AG09309 (cell line): ENCODE data around the gene NEK6.

Source experiments
- DNase-seq: peaks from one replicate; pipeline ENCODE4 v3.0.0-alpha.2; 2010; ENCODE audit warnings: low read depth
- H3K4me3 ChIP-seq: 2 replicates; pipeline ENCODE4 v1.5.1; 2011; ENCODE audit warnings: mild to moderate bottlenecking, low read depth, low read length, moderate library complexity; ENCODE audit not compliant: control insufficient read depth
- CTCF ChIP-seq: IDR thresholded peaks from 2 replicates; pipeline ENCODE4 v1.5.1; 2011; ENCODE audit warnings: mild to moderate bottlenecking, low read depth, low read length, inconsistent platforms; ENCODE audit not compliant: insufficient read depth, control insufficient read depth; ENCODE audit errors: missing control alignments

The NEK6 gene

DNA sequence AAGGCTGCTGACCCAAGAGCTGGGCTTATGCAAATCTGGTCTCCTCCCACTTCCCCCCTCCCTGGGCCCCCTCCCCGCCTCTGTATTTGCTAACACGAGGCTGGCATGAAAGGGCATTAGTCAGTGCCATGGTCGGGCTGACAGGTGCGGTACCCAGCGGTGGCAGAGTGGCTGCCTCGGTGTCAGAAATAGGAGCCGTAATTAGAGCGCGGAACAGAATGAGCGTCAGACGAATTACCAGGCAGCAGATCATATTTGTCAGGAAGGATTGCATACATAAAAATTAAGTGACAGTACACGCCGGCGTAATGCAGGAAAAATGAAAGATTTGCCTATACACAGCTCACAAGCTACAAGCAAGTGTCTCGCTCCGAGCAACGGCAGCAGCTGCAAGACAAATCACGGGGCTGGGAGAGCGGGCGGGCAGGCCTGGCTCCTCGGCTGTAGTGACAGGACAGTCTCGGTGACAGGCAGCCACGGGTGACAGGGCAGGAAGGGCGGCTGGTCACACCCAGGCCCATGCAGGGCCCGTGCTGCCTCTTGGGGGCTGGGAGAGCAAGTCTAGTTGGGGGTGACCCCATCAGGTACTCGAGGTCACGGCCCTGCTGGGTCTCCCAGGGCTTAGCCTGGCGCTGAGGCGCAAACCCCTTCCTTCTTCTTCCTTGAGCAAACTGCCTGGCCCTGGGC lies 72.4 kb downstream of the NEK6 start:
- no peak overlapping the region for H3K4me3 ChIP-seq
- no peak for TF ChIP-seq CTCF
- no peak for DNase-seq

- no peak overlapping the region for H3K4me3 ChIP-seq
- no peak for TF ChIP-seq CTCF
- no peak for DNase-seq
These were observed 73.8 kb downstream of the NEK6 start for GRCh38 chr9:124331580-124331979.

- no peak for TF ChIP-seq CTCF
- H3K4me3 ChIP-seq = no peak overlapping the region
- no peak for DNase-seq
These were observed 74.8 kb downstream of the NEK6 start for GRCh38 chr9:124332361-124333202.

GRCh38 chr9:124333203-124333579 lies 75.4 kb downstream of the NEK6 start:
- H3K4me3 ChIP-seq = no peak overlapping the region
- DNase-seq = no peak
- TF ChIP-seq CTCF = no peak

DNA sequence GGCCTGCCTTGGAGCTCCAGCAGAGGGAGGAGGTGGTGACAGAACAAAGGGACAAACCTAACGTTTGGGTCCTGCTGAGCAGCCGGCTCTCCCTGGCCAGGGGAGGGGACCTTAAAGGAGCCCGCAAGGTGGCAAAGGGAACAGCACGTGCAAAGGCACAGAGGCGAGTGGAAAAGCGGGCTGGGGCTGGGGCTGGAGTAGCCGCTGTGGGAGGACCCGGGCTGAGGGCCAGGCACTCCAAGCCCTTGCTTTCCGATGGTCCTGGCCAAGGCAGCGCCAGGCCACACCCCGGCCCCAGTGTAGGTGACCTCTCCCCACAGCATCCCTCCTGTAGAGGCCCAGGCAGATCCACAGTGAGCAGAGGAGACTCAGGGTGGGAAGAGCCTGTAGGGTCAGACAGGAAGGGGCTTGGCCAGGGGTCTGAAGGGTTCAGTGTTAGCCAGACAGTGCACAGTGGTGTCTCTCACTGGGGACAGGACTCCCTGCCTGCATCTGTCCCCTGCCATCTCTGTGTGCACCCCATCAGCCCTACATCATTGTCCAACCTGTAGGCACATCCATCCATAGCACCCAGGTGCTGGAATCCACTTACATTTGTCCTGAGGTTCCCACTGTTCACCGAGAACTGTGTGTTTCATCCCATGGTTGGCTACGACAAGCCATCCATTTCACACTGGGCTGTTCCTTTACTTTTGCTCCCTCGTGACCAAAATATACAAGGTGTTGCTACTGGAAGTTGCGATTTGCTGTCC lies 77.0 kb downstream of the NEK6 start:
- no peak overlapping the region for H3K4me3 ChIP-seq
- no peak for DNase-seq
- no peak for TF ChIP-seq CTCF

- DNase-seq = no peak
- no peak for TF ChIP-seq CTCF
- H3K4me3 ChIP-seq = no peak overlapping the region
These were observed 77.6 kb downstream of the NEK6 start for GRCh38 chr9:124335320-124335707.
